Activated naive CD4-positive, alpha-beta T cell treated with anti-CD3 and anti-CD28 coated beads, Interleukin-2, amount 10 ng/mL, durations not matched to agents 7 days and 5 days (primary cell): Measurements from ENCODE around the gene TNNC2.
"Not testable (repeated sequence)": the region's sequence is repeated elsewhere in the genome, so short reads cannot be mapped to it uniquely, and the experiment has no call there.

Experiments
- CTCF ChIA-PET: fragments of 350-600 bp; sonication (Branson Sonifier 250); formaldehyde crosslinking; loops from one replicate; lab custom pipeline; 2021; ENCODE audit warnings: antibody characterized with exemption; lab: Charles Lee
- DNase-seq: peaks from one replicate; pipeline ENCODE4 v3.0.0-alpha.2; 2020
- H3K27ac Mint-ChIP-seq: one replicate; pipeline ENCODE4 v1.8.0; 2021; ENCODE audit warnings: mild to moderate bottlenecking, moderate library complexity, mixed read lengths
- H3K27me3 Mint-ChIP-seq: one replicate; pipeline ENCODE4 v1.8.0; 2021; ENCODE audit warnings: mild to moderate bottlenecking, mixed read lengths
- H3K36me3 Mint-ChIP-seq: one replicate; pipeline ENCODE4 v1.8.0; 2021; ENCODE audit warnings: mixed read lengths
- H3K4me1 Mint-ChIP-seq: one replicate; pipeline ENCODE4 v1.8.0; 2021; ENCODE audit warnings: mixed read lengths
- H3K4me3 Mint-ChIP-seq: one replicate; pipeline ENCODE4 v1.8.0; 2021; ENCODE audit warnings: mild to moderate bottlenecking, moderate library complexity, mixed read lengths
- H3K9me3 Mint-ChIP-seq: one replicate; pipeline ENCODE4 v1.8.0; 2021; ENCODE audit warnings: mixed read lengths

Gene TNNC2

GRCh38 chr20:45827030-45827652 is at the start of gene TNNC2:
Gene TNNC2, minus strand, starts transcription at chr20:45827312. Its CDS starts 64 bp downstream, at chr20:45827248.
- Mint-ChIP-seq H3K9me3 (no peaks in the 10 kb centered on the region), H3K36me3 (peaks cover 1% of the 10 kb centered on the region), H3K27ac (no peak within 1 kb of the TSS), H3K4me3 (no peak within 1 kb of the TSS), H3K27me3 (peaks cover 64% of the 10 kb centered on the region), H3K4me1 (peaks cover 18% of the 10 kb centered on the region)
- no peak for DNase-seq
- CTCF ChIA-PET = no interaction called here

GRCh38 chr20:45874576-45874975 is 47.5 kb upstream of the TNNC2 start:
- Mint-ChIP-seq H3K4me1 (no peaks in the 10 kb centered on the region), H3K9me3 (no peaks in the 10 kb centered on the region), H3K4me3 (no peak overlapping the region), H3K27me3 (no peaks in the 10 kb centered on the region), H3K27ac (no peak overlapping the region), H3K36me3 (peaks cover 11% of the 10 kb centered on the region)
- CTCF ChIA-PET = no interaction called here
- DNase-seq = no peak

- H3K4me3 Mint-ChIP-seq, CTCF ChIA-PET, H3K27ac Mint-ChIP-seq, H3K9me3 Mint-ChIP-seq, H3K27me3 Mint-ChIP-seq, DNase-seq, H3K4me1 Mint-ChIP-seq: not testable (repeated sequence)
- H3K36me3 Mint-ChIP-seq = peaks cover 11% of the 10 kb centered on the region
Measured at GRCh38 chr20:45874104-45874481, 47.0 kb upstream of the TNNC2 start.

- H3K27me3 Mint-ChIP-seq = no peaks in the 10 kb centered on the region
- H3K36me3 Mint-ChIP-seq = peaks cover 11% of the 10 kb centered on the region
- H3K4me1 Mint-ChIP-seq = no peaks in the 10 kb centered on the region
- CTCF ChIA-PET = no interaction called here
- no peak overlapping the region for H3K4me3 Mint-ChIP-seq
- no peak for DNase-seq
- H3K9me3 Mint-ChIP-seq = no peaks in the 10 kb centered on the region
- H3K27ac Mint-ChIP-seq = no peak overlapping the region
Measured at GRCh38 chr20:45873409-45874103, 46.4 kb upstream of the TNNC2 start.

- Mint-ChIP-seq H3K9me3 (no peaks in the 10 kb centered on the region), H3K27ac (no peak overlapping the region), H3K27me3 (no peaks in the 10 kb centered on the region), H3K4me3 (no peak overlapping the region), H3K36me3 (peaks cover 8% of the 10 kb centered on the region), H3K4me1 (no peaks in the 10 kb centered on the region)
- DNase-seq = no peak
- CTCF ChIA-PET = no interaction called here
Measured at GRCh38 chr20:45872626-45873025, 45.5 kb upstream of the TNNC2 start.

- peaks cover 4% of the 10 kb centered on the region for H3K36me3 Mint-ChIP-seq
- H3K27ac Mint-ChIP-seq = no peak overlapping the region
- no peak for DNase-seq
- no peaks in the 10 kb centered on the region for H3K9me3 Mint-ChIP-seq
- no peaks in the 10 kb centered on the region for H3K27me3 Mint-ChIP-seq
- peaks cover 2% of the 10 kb centered on the region for H3K4me1 Mint-ChIP-seq
- H3K4me3 Mint-ChIP-seq = no peak overlapping the region
- CTCF ChIA-PET = no interaction called here
Measured at GRCh38 chr20:45867819-45868176, 40.7 kb upstream of the TNNC2 start.

- Mint-ChIP-seq H3K27me3 (no peaks in the 10 kb centered on the region), H3K27ac (no peak overlapping the region), H3K4me3 (no peak overlapping the region), H3K36me3 (peaks cover 2% of the 10 kb centered on the region), H3K4me1 (peaks cover 2% of the 10 kb centered on the region), H3K9me3 (no peaks in the 10 kb centered on the region)
- CTCF ChIA-PET = no interaction called here
- DNase-seq = no peak
Measured at GRCh38 chr20:45867136-45867818, 40.2 kb upstream of the TNNC2 start.

GRCh38 chr20:45866454-45866853 is 39.3 kb upstream of the TNNC2 start:
- Mint-ChIP-seq H3K9me3 (no peaks in the 10 kb centered on the region), H3K4me3 (no peak overlapping the region), H3K36me3 (no peaks in the 10 kb centered on the region), H3K4me1 (peaks cover 2% of the 10 kb centered on the region), H3K27ac (no peak overlapping the region), H3K27me3 (no peaks in the 10 kb centered on the region)
- CTCF ChIA-PET = no interaction called here
- no peak for DNase-seq

- H3K4me1 Mint-ChIP-seq = peaks cover 13% of the 10 kb centered on the region
- H3K9me3 Mint-ChIP-seq = no peaks in the 10 kb centered on the region
- peaks cover 8% of the 10 kb centered on the region for H3K36me3 Mint-ChIP-seq
- H3K4me3 Mint-ChIP-seq = no peak overlapping the region
- no peaks in the 10 kb centered on the region for H3K27me3 Mint-ChIP-seq
- CTCF ChIA-PET = interaction anchor here (2.0 kb wide), 1 partner anchor 65 kb away, joined by 6 read pairs; no protein-coding TSS in a partner anchor
- H3K27ac Mint-ChIP-seq = no peak overlapping the region
- no peak for DNase-seq
Measured at GRCh38 chr20:45863543-45864470, 36.7 kb upstream of the TNNC2 start.

- H3K27me3 Mint-ChIP-seq = no peaks in the 10 kb centered on the region
- peaks cover 14% of the 10 kb centered on the region for H3K36me3 Mint-ChIP-seq
- peaks cover 33% of the 10 kb centered on the region for H3K4me1 Mint-ChIP-seq
- no peaks in the 10 kb centered on the region for H3K9me3 Mint-ChIP-seq
- CTCF ChIA-PET = no interaction called here
- no peak for DNase-seq
- no peak overlapping the region for H3K27ac Mint-ChIP-seq
- H3K4me3 Mint-ChIP-seq = no peak overlapping the region
Measured at GRCh38 chr20:45861221-45862075, 34.3 kb upstream of the TNNC2 start.

- CTCF ChIA-PET = no interaction called here
- H3K4me3 Mint-ChIP-seq = no peak overlapping the region
- no peaks in the 10 kb centered on the region for H3K27me3 Mint-ChIP-seq
- DNase-seq = no peak
- H3K4me1 Mint-ChIP-seq = peaks cover 40% of the 10 kb centered on the region
- no peaks in the 10 kb centered on the region for H3K9me3 Mint-ChIP-seq
- H3K27ac Mint-ChIP-seq = no peak overlapping the region
- peaks cover 14% of the 10 kb centered on the region for H3K36me3 Mint-ChIP-seq
Measured at GRCh38 chr20:45860560-45861220, 33.6 kb upstream of the TNNC2 start.

- DNase-seq = no peak
- H3K27ac Mint-ChIP-seq = no peak overlapping the region
- H3K4me3 Mint-ChIP-seq = no peak overlapping the region
- no peaks in the 10 kb centered on the region for H3K27me3 Mint-ChIP-seq
- CTCF ChIA-PET = no interaction called here
- no peaks in the 10 kb centered on the region for H3K9me3 Mint-ChIP-seq
- peaks cover 18% of the 10 kb centered on the region for H3K36me3 Mint-ChIP-seq
- peaks cover 46% of the 10 kb centered on the region for H3K4me1 Mint-ChIP-seq
Measured at GRCh38 chr20:45859916-45860315, 32.8 kb upstream of the TNNC2 start.

- peaks cover 25% of the 10 kb centered on the region for H3K36me3 Mint-ChIP-seq
- CTCF ChIA-PET = no interaction called here
- peak; percentile 64 for DNase-seq
Measured at GRCh38 chr20:45857882-45858216, 30.7 kb upstream of the TNNC2 start.

More at GRCh38 chr20:45857882-45858216, 30.7 kb upstream of the TNNC2 start:
- peak overlapping the region; percentile 99 for H3K27ac Mint-ChIP-seq
- H3K27me3 Mint-ChIP-seq = no peaks in the 10 kb centered on the region
- H3K4me3 Mint-ChIP-seq = peak overlapping the region; percentile 99
- peaks cover 56% of the 10 kb centered on the region for H3K4me1 Mint-ChIP-seq
- H3K9me3 Mint-ChIP-seq = no peaks in the 10 kb centered on the region
